K562 (cell line): Measurements from ENCODE around the gene MINK1. TPM values are rescaled to one million over a fixed set of nuclear protein-coding genes. Genes with fewer than 3 reads are reported as not detected.
"Not testable (repeated sequence)": the region's sequence is repeated elsewhere in the genome, so short reads cannot be mapped to it uniquely, and the experiment has no call there.

Experiments
- ATAC-seq: fragments of 200-7000 bp; cut with Tn5 transposase; 3 replicates; pipeline ENCODE4 v1.9.1; 2020; ENCODE audit warnings: moderate library complexity
- BruUV-seq: library from RNA; stranded (reverse); fragments of 400-500 nt; replicated peaks from 2 replicates; lab custom pipeline; 2021; lab: Mats Ljungman, UMichigan
- CTCF ChIA-PET: fragments of 300-600 bp; formaldehyde crosslinking; extraction: SDS; loops from one replicate; lab custom pipeline; 2021; ENCODE audit warnings: low intra/inter-chr PET ratio; lab: Yijun Ruan, JAX
- POLR2A ChIA-PET: fragments of 300-600, 350-650 bp; sonication (Branson Sonifier 250); formaldehyde crosslinking; extraction: SDS; loops from one replicate; lab custom pipeline; 2021; ENCODE audit warnings: antibody characterized with exemption, inconsistent platforms; lab: Yijun Ruan, JAX
- DNase-seq, 4 experiments: peaks; one replicate each; pipeline versions ENCODE4 v3.0.0 to v3.0.0-alpha.2; 2011 to 2018; ENCODE audit warnings: low spot score in 3 of 4, mixed read lengths in 3 of 4; ENCODE audit errors: extremely low read depth in 1 of 4
- FAIRE-seq: peaks from 2 replicates; lab custom pipeline; 2011; peaks lifted over from hg19 to GRCh38; lab: Jason Lieb, UNC
- H2AFZ ChIP-seq: 2 replicates; pipeline ENCODE4 v1.6.0; 2011; ENCODE audit warnings: low read depth, low read length, control low read depth, inconsistent platforms
- H3K27ac ChIP-seq: fragments of 200-600 bp; 3 replicates; pipeline ENCODE4 v1.8.0; 2011; ENCODE audit warnings: low read depth, mild to moderate bottlenecking, control low read depth, inconsistent platforms, low read length, moderate library complexity, mixed read lengths; ENCODE audit errors: extremely low read depth
- H3K27me3 ChIP-seq, 2 experiments: fragments of 300-600 bp in 1 of 2; 2 replicates in 1 of 2; 3 replicates in 1 of 2; pipeline versions ENCODE4 v1.6.0 to v1.8.0; 2011; ENCODE audit warnings: inconsistent platforms in 2 of 2, low read length in 2 of 2, mild to moderate bottlenecking in 1 of 2, mixed read lengths in 1 of 2, moderate library complexity in 1 of 2; ENCODE audit not compliant: control insufficient read depth in 2 of 2, insufficient read depth in 2 of 2
- H3K36me3 ChIP-seq: fragments of 300-600 bp; 3 replicates; pipeline ENCODE4 v1.8.0; 2011; ENCODE audit warnings: mild to moderate bottlenecking, low read length, inconsistent platforms; ENCODE audit not compliant: control insufficient read depth, insufficient read depth
- H3K4me1 ChIP-seq, 2 experiments: fragments of 200-600 bp in 1 of 2; replicated peaks in 1 of 2; 2 replicates in 1 of 2; 3 replicates in 1 of 2; pipeline versions ENCODE4 v1.5.1 to v1.8.0; 2011; ENCODE audit warnings: inconsistent platforms in 2 of 2, low read length in 2 of 2, mild to moderate bottlenecking in 1 of 2, mixed read lengths in 1 of 2, moderate library complexity in 1 of 2; ENCODE audit not compliant: control insufficient read depth in 2 of 2, insufficient read depth in 2 of 2
- H3K4me2 ChIP-seq: 2 replicates; pipeline ENCODE4 v1.6.1; 2011; ENCODE audit warnings: low read length, control low read depth, inconsistent platforms, mixed read lengths; ENCODE audit not compliant: insufficient read depth
- H3K4me3 ChIP-seq: fragments of 200-600 bp; sonication (generic), shearing (Covaris generic); 2 replicates; pipeline ENCODE4 v1.5.1; 2016; ENCODE audit warnings: control low read depth, inconsistent platforms
- H3K79me2 ChIP-seq: fragments of 200-600 bp; 3 replicates; pipeline ENCODE4 v1.8.0; 2011; ENCODE audit warnings: low read length, inconsistent platforms; ENCODE audit not compliant: control insufficient read depth, insufficient read depth
- H3K9ac ChIP-seq, 2 experiments: 2 replicates each; pipeline versions ENCODE4 v1.6.0 to v1.6.1; 2011; ENCODE audit warnings: low read depth in 2 of 2, low read length in 2 of 2, control low read depth in 1 of 2, inconsistent platforms in 1 of 2, mild to moderate bottlenecking in 1 of 2, mixed read lengths in 1 of 2; ENCODE audit not compliant: insufficient read depth in 1 of 2
- H3K9me1 ChIP-seq: one replicate; pipeline ENCODE4 v1.6.0; 2011; ENCODE audit warnings: inconsistent platforms, mild to moderate bottlenecking, low read length, moderate library complexity; ENCODE audit not compliant: control insufficient read depth, insufficient read depth
- H3K9me3 ChIP-seq: replicated peaks from 2 replicates; pipeline ENCODE4 v1.5.1; 2011; ENCODE audit warnings: low read depth, low read length, inconsistent platforms; ENCODE audit not compliant: control insufficient read depth, insufficient read depth
- H4K20me1 ChIP-seq: replicated peaks from 2 replicates; pipeline ENCODE4 v1.6.1; 2011; ENCODE audit warnings: low read length, inconsistent platforms, mixed read lengths; ENCODE audit not compliant: control insufficient read depth, insufficient read depth
- MYC ChIP-seq, 2 experiments: fragments of 250-450 bp in 1 of 2; sonication (Bioruptor Pico) in 1 of 2; IDR thresholded peaks; 2 replicates each; pipeline versions ENCODE4 v1.5.1 to v1.6.1; 2012 to 2021; ENCODE audit warnings: low read depth in 2 of 2, borderline replicate concordance in 1 of 2, improper control_type of control experiment in 1 of 2, low read length in 1 of 2, mild to moderate bottlenecking in 1 of 2, moderate library complexity in 1 of 2
- ZBTB7A ChIP-seq: IDR thresholded peaks from 2 replicates; pipeline ENCODE4 v1.6.1; 2011; ENCODE audit warnings: low read depth, mild to moderate bottlenecking, low read length, moderate library complexity, borderline replicate concordance; ENCODE audit not compliant: control insufficient read depth
- ZNF174 ChIP-seq: fragments of 250-450 bp; sonication (Bioruptor Pico); IDR thresholded peaks from 2 replicates; pipeline ENCODE4 v1.4.0; 2020; ENCODE audit warnings: mild to moderate bottlenecking
- WGBS: fragments of 100-300 bp; shearing (Covaris generic); methylation state at CpG from one replicate; pipeline ENCODE4 v1.1.6; 2016; ENCODE audit warnings: low coverage, mixed read lengths; ENCODE audit not compliant: insufficient coverage; ENCODE audit errors: missing lambda C conversion rate; 5-methylcytosine and 5-hydroxymethylcytosine counted together
- in situ Hi-C: fragments of 300-500 bp; cut with MboI; formaldehyde crosslinking; loops from 4 replicates; pipeline ENCODE4 v1.15.0; 2018; ENCODE audit warnings: inconsistent platforms, mixed read lengths
- intact Hi-C: fragments of 100-400 bp; cut with micrococcal nuclease; formaldehyde crosslinking; loops from 2 replicates; pipeline ENCODE4 v1.14.2; 2022
- polyA plus RNA-seq, 8 experiments: library from polyadenylated mRNA; depleted of rRNA in 4 of 8; stranded (reverse) in 5 of 8; unstranded in 3 of 8; fragments of >200 nt; fragmentation: Nextera tagmentation in 2 of 8; fragmentation: Illumina TruSeq in 1 of 8; extraction: Ambion mirVana in 2 of 8; extraction: Trizol in 1 of 8; gene quantifications; 2 replicates each; pipeline versions ENCODE4 v1.2.1 to v1.2.3, GENCODE V29; 2011 to 2014; ENCODE audit warnings: inconsistent platforms in 1 of 8, missing spikeins in 1 of 8
- total RNA-seq, 7 experiments: library from RNA; depleted of rRNA in 6 of 7; stranded (reverse); fragments of >200 nt in 6 of 7; fragmentation: Illumina TruSeq in 2 of 7; extraction: Trizol in 2 of 7; gene quantifications; 2 replicates each; pipeline versions ENCODE4 v1.2.1 to v1.2.3, GENCODE V29; 2011 to 2021; ENCODE audit warnings: low replicate concordance in 1 of 7

MINK1 gene
- total and polyA plus RNA-seq, 9 of the 15 experiments (the other 6 are each of a cell fraction or from before 2014, with no cell fraction given): 0.11 to 54.2 (median 14.9) TPM

- BruUV-seq, H3K9me3 ChIP-seq, H3K27me3 ChIP-seq, DNase-seq, H3K36me3 ChIP-seq, H2AFZ ChIP-seq, FAIRE-seq, H3K9me1 ChIP-seq, H4K20me1 ChIP-seq, H3K4me3 ChIP-seq, ATAC-seq, H3K9ac ChIP-seq, in situ Hi-C loops, CTCF ChIA-PET, H3K4me1 ChIP-seq, H3K27ac ChIP-seq, H3K4me2 ChIP-seq, intact Hi-C loops, H3K79me2 ChIP-seq: not testable (repeated sequence)
- POLR2A ChIA-PET: interaction anchor here (0.9 to 1.9 kb wide), 4 partner anchors 8 to 19 kb away, joined by 3 to 7 read pairs (median 3); partner anchors contain the start of genes RNF167 and SLC25A11
- WGBS: 50% methylated on average over 14 of the region's 24 CpGs
Observed at GRCh38 chr17:4926577-4927335, 93.6 kb downstream of the MINK1 start.

- no peak overlapping the region for H3K27ac ChIP-seq
- peaks cover 0 to 8% of the 10 kb centered on the region in 2 experiments; a peak in 2 of 5 replicates for H3K4me1 ChIP-seq
- no peaks in the 10 kb centered on the region for H3K36me3 ChIP-seq
- FAIRE-seq: no peak
- ChIA-PET CTCF (no interaction called here), POLR2A (interaction anchor here (1.9 kb wide), 1 partner anchor 9 kb away, joined by 6 read pairs; no protein-coding TSS in a partner anchor)
- no peak for ATAC-seq
- no peak overlapping the region for H3K4me3 ChIP-seq
- no peak for DNase-seq
- no peaks in the 10 kb centered on the region for H3K79me2 ChIP-seq
- in situ Hi-C loops (no loop called here), intact Hi-C loops (no loop called here)
- no peak overlapping the region for H3K4me2 ChIP-seq
- 88% methylated on average over 11 of the region's 18 CpGs for WGBS
- H3K9me1 ChIP-seq: no peaks in the 10 kb centered on the region
- no peaks in the 10 kb centered on the region for H4K20me1 ChIP-seq
- no peak overlapping the region for H3K9ac ChIP-seq
- no TSS peak for BruUV-seq
- no peak overlapping the region for H2AFZ ChIP-seq
- no peak for TF ChIP-seq ZBTB7A
- TF ChIP-seq MYC (IDR thresholded peaks at IDR 0.05; ENCODE audit: low read depth, low read length): no peak
- no peak for TF ChIP-seq MYC (CRISPR knock-in tag; IDR thresholded peaks at IDR 0.05; ENCODE audit: borderline replicate concordance, low read depth)
- no peak for TF ChIP-seq ZNF174 (CRISPR knock-in tag)
- H3K27me3 ChIP-seq: no peaks in the 10 kb centered on the region
- H3K9me3 ChIP-seq: no peaks in the 10 kb centered on the region
Observed at GRCh38 chr17:4928881-4929280, 95.7 kb downstream of the MINK1 start.
